CD14-positive monocyte (primary cell): ENCODE results near the gene CDK11B. TPM values are rescaled to one million over a fixed set of nuclear protein-coding genes. Genes with fewer than 3 reads are reported as not detected.

Source experiments
- DNase-seq, 3 donors: peaks; one replicate each; pipeline ENCODE4 v3.0.0-alpha.2; 2011 to 2022
- H2AFZ ChIP-seq: 2 replicates; pipeline ENCODE4 v1.6.0; 2012; ENCODE audit warnings: mild to moderate bottlenecking, low read depth, low read length, inconsistent platforms; ENCODE audit not compliant: insufficient read depth, poor library complexity, severe bottlenecking
- H3K27ac ChIP-seq, 2 donors: 1 replicate in 1 of 2; 2 replicates in 1 of 2; pipeline ENCODE4 v1.5.1; 2012 to 2013; ENCODE audit warnings: low read length in 2 of 2, control low read depth in 1 of 2, inconsistent platforms in 1 of 2, low read depth in 1 of 2, mild to moderate bottlenecking in 1 of 2
- H3K27me3 ChIP-seq, 2 donors: one replicate each; pipeline versions ENCODE4 v1.6.0 to v1.6.1; 2011 to 2013; ENCODE audit warnings: low read length in 2 of 2; ENCODE audit not compliant: control insufficient read depth in 2 of 2, insufficient read depth in 2 of 2
- H3K36me3 ChIP-seq, 2 donors: replicated peaks in 1 of 2; 1 replicate in 1 of 2; 2 replicates in 1 of 2; pipeline versions ENCODE4 v1.5.1 to v1.6.1; 2012 to 2013; ENCODE audit warnings: low read length in 2 of 2, control low read depth in 1 of 2, inconsistent platforms in 1 of 2, mild to moderate bottlenecking in 1 of 2; ENCODE audit not compliant: insufficient read depth in 2 of 2, control insufficient read depth in 1 of 2
- H3K4me1 ChIP-seq, 2 donors: 1 replicate in 1 of 2; 2 replicates in 1 of 2; pipeline versions ENCODE4 v1.5.1 to v1.6.1; 2012 to 2013; ENCODE audit warnings: low read length in 2 of 2, control low read depth in 1 of 2, inconsistent platforms in 1 of 2, mild to moderate bottlenecking in 1 of 2, moderate library complexity in 1 of 2; ENCODE audit not compliant: insufficient read depth in 2 of 2, control insufficient read depth in 1 of 2
- H3K4me2 ChIP-seq: replicated peaks from 2 replicates; pipeline ENCODE3; 2012; ENCODE audit warnings: low read length, moderate library complexity, mild to moderate bottlenecking; ENCODE audit not compliant: poor library complexity, severe bottlenecking; ENCODE audit errors: extremely low read depth
- H3K4me3 ChIP-seq, 3 experiments: fragments of 200-600 bp in 1 of 3; sonication (generic) in 1 of 3; replicated peaks in 1 of 3; 1 replicate in 2 of 3; 2 replicates in 1 of 3; pipeline ENCODE4 v1.5.1; 2011 to 2013; ENCODE audit warnings: low read length in 3 of 3, mild to moderate bottlenecking in 3 of 3, control low read depth in 2 of 3, low read depth in 2 of 3, inconsistent platforms in 1 of 3, moderate library complexity in 1 of 3
- H3K79me2 ChIP-seq: 2 replicates; pipeline ENCODE4 v1.6.0; 2012; ENCODE audit warnings: mild to moderate bottlenecking, control low read depth, inconsistent platforms, low read length, moderate library complexity; ENCODE audit not compliant: insufficient read depth
- H3K9ac ChIP-seq: 2 replicates; pipeline ENCODE4 v1.6.0; 2017; ENCODE audit warnings: low read length, mild to moderate bottlenecking; ENCODE audit not compliant: insufficient read depth, poor library complexity, severe bottlenecking
- H3K9me3 ChIP-seq, 2 donors: replicated peaks in 1 of 2; 1 replicate in 1 of 2; 2 replicates in 1 of 2; pipeline versions ENCODE4 v1.5.1 to v1.6.1; 2012 to 2013; ENCODE audit warnings: low read length in 2 of 2, control low read depth in 1 of 2; ENCODE audit not compliant: control insufficient read depth in 1 of 2, insufficient read depth in 1 of 2
- H4K20me1 ChIP-seq: 2 replicates; pipeline ENCODE4 v1.6.0; 2012; ENCODE audit warnings: mild to moderate bottlenecking, low read length, control low read depth, moderate library complexity; ENCODE audit not compliant: insufficient read depth
- H3K27ac Mint-ChIP-seq, 7 donors: one replicate each; pipeline ENCODE4 v1.8.0; 2020; ENCODE audit warnings: mild to moderate bottlenecking in 7 of 7, mixed read lengths in 7 of 7, moderate library complexity in 6 of 7, inconsistent platforms in 2 of 7
- H3K27me3 Mint-ChIP-seq, 3 donors: one replicate each; pipeline ENCODE4 v1.8.0; 2021 to 2022; ENCODE audit warnings: low read depth in 3 of 3, mild to moderate bottlenecking in 3 of 3, mixed read lengths in 3 of 3, moderate library complexity in 3 of 3, inconsistent platforms in 1 of 3
- H3K36me3 Mint-ChIP-seq, 2 donors: one replicate each; pipeline ENCODE4 v1.8.0; 2020; ENCODE audit warnings: mixed read lengths in 2 of 2, inconsistent platforms in 1 of 2, mild to moderate bottlenecking in 1 of 2
- H3K4me1 Mint-ChIP-seq: one replicate; pipeline ENCODE4 v1.8.0; 2020; ENCODE audit warnings: mild to moderate bottlenecking, mixed read lengths
- H3K4me3 Mint-ChIP-seq, 2 donors: one replicate each; pipeline ENCODE4 v1.8.0; 2020; ENCODE audit warnings: mild to moderate bottlenecking in 2 of 2, mixed read lengths in 2 of 2, moderate library complexity in 1 of 2
- H3K9me3 Mint-ChIP-seq, 7 donors: one replicate each; pipeline ENCODE4 v1.8.0; 2020 to 2022; ENCODE audit warnings: mixed read lengths in 7 of 7, mild to moderate bottlenecking in 6 of 7, moderate library complexity in 6 of 7, inconsistent platforms in 2 of 7
- CTCF ChIP-seq: fragments of 200-600 bp; IDR thresholded peaks from one replicate; pipeline ENCODE4 v1.8.0; 2022; ENCODE audit warnings: antibody characterized with exemption, mild to moderate bottlenecking
- WGBS: methylation state at CpG from one replicate; pipeline ENCODE4 v1.1.5; 2013; ENCODE audit warnings: missing lambda C conversion rate; ENCODE audit not compliant: insufficient coverage; 5-methylcytosine and 5-hydroxymethylcytosine counted together
- intact Hi-C, 2 donors: fragments of 100-400 bp; cut with micrococcal nuclease; formaldehyde crosslinking; loops; one replicate each; pipeline versions ENCODE4 v1.15.0 to v1.15.1; 2023
- polyA plus RNA-seq, 3 donors: library from polyadenylated mRNA; depleted of rRNA in 1 of 3; unstranded in 2 of 3; stranded (reverse) in 1 of 3; fragments of 300-500 nt in 2 of 3; fragments of >200 nt in 1 of 3; fragmentation: Illumina TruSeq in 2 of 3; gene quantifications; 1 replicate in 2 of 3; 2 replicates in 1 of 3; pipeline ENCODE4 v1.2.3, GENCODE V29; 2012 to 2021

The CDK11B gene
- polyA plus RNA-seq, 3 donors = 2.5 to 12.7 (median 6.6) TPM

- 96% methylated on average over 49 of the region's 53 CpGs for WGBS
- Mint-ChIP-seq H3K4me3 (peak overlapping the region in 1 of 2 donors; percentile 35), H3K27me3 (peaks cover 14 to 44% (median 22%) of the 10 kb centered on the region in 3 donors), H3K36me3 (peaks cover 4 to 12% of the 10 kb centered on the region in 2 donors), H3K4me1 (peaks cover 2% of the 10 kb centered on the region), H3K27ac (no peak overlapping the region), H3K9me3 (peaks cover 0 to 11% (median 3%) of the 10 kb centered on the region in 7 donors)
- Histone ChIP-seq H3K9ac (no peak overlapping the region), H3K79me2 (no peaks in the 10 kb centered on the region), H3K27me3 (peaks cover 11 to 30% of the 10 kb centered on the region in 2 donors), H3K4me3 (no peak overlapping the region), H4K20me1 (no peaks in the 10 kb centered on the region), H3K27ac (no peak overlapping the region), H3K9me3 (no peaks in the 10 kb centered on the region), H3K4me1 (peaks cover 3 to 9% of the 10 kb centered on the region in 2 donors), H2AFZ (no peak overlapping the region), H3K36me3 (no peaks in the 10 kb centered on the region), H3K4me2 (no peak overlapping the region)
- intact Hi-C loops = no loop called here
- TF ChIP-seq CTCF = no peak
- DNase-seq = peak in 1 of 3 donors; percentile 4
Observed at GRCh38 chr1:1627829-1628753, 30.7 kb downstream of the CDK11B start.

GRCh38 chr1:1627261-1627828 lies 31.5 kb downstream of the CDK11B start:
- no peak overlapping the region for H3K4me2 ChIP-seq
- H3K79me2 ChIP-seq = no peaks in the 10 kb centered on the region
- DNase-seq = peak in 1 of 3 donors; percentile 2
- H3K4me3 ChIP-seq = no peak overlapping the region
- no peak for TF ChIP-seq CTCF
- H3K9me3 ChIP-seq = no peaks in the 10 kb centered on the region
- intact Hi-C loops = no loop called here
- Mint-ChIP-seq H3K27ac (no peak overlapping the region), H3K36me3 (peaks cover 4 to 12% of the 10 kb centered on the region in 2 donors), H3K4me3 (no peak overlapping the region), H3K4me1 (peaks cover 2% of the 10 kb centered on the region), H3K9me3 (peaks cover 0 to 11% (median 3%) of the 10 kb centered on the region in 7 donors), H3K27me3 (peaks cover 14 to 42% (median 24%) of the 10 kb centered on the region in 3 donors)
- peaks cover 3 to 9% of the 10 kb centered on the region in 2 donors for H3K4me1 ChIP-seq
- WGBS = 74% methylated on average over 34 of the region's 37 CpGs
- H4K20me1 ChIP-seq = no peaks in the 10 kb centered on the region
- H3K27ac ChIP-seq = no peak overlapping the region
- no peaks in the 10 kb centered on the region for H3K36me3 ChIP-seq
- H2AFZ ChIP-seq = no peak overlapping the region
- H3K27me3 ChIP-seq = peaks cover 11 to 29% of the 10 kb centered on the region in 2 donors
- H3K9ac ChIP-seq = no peak overlapping the region
